GM12892 (cell line): ENCODE measurements around the gene SELENOO.

Experiments
- POLR2A ChIP-seq: IDR thresholded peaks from 2 replicates; pipeline ENCODE4 v1.6.1; 2011; ENCODE audit warnings: low read depth, low read length, control low read depth
- POLR2AphosphoS5 ChIP-seq: IDR thresholded peaks from 2 replicates; pipeline ENCODE4 v1.6.1; 2011; ENCODE audit warnings: low read depth, low read length, control low read depth

DNA sequence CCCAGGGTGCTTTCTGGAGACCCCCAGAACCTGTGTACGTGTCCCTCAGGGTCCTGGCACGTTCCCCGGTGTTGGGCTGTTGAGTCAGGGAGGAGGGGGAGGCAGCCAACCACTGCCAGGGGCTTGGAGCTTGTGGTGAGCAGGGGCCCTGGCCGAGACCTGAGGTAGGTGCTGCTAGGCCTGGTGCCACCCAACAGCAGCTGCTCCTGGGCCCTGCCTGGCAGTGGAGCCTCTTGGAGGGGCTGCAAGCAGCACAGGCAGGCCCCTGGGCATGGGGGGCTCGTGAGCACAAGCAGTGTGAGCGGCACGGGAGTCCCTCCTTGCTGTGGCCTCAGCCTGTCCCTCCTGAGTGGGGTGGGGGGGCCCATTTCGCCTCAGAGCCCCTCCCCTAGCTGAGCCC is 7.2 kb upstream of the SELENOO start:
- TF ChIP-seq POLR2A (no peak), POLR2AphosphoS5 (no peak)
